Nephron progenitor cell (in vitro differentiated cells): ENCODE results near the gene TRIB2.
A peak's percentile ranks its signal among the peaks of the same experiment; 100 is the strongest.

Experiments
- DNase-seq: peaks from one replicate; pipeline ENCODE4 v3.0.0; 2021
- H3K27ac Mint-ChIP-seq: 2 replicates; pipeline ENCODE4 v1.8.0; 2021; ENCODE audit warnings: mild to moderate bottlenecking, moderate library complexity, mixed read lengths
- H3K27me3 Mint-ChIP-seq: 2 replicates; pipeline ENCODE4 v1.8.0; 2021; ENCODE audit warnings: mild to moderate bottlenecking, low read depth, mixed read lengths; ENCODE audit not compliant: poor library complexity
- H3K36me3 Mint-ChIP-seq: 2 replicates; pipeline ENCODE4 v1.8.0; 2021; ENCODE audit warnings: low read depth, mixed read lengths
- H3K4me1 Mint-ChIP-seq: 2 replicates; pipeline ENCODE4 v1.8.0; 2021; ENCODE audit warnings: mixed read lengths
- H3K4me3 Mint-ChIP-seq: 2 replicates; pipeline ENCODE4 v1.8.0; 2021; ENCODE audit warnings: mild to moderate bottlenecking, moderate library complexity, mixed read lengths
- H3K9me3 Mint-ChIP-seq: 2 replicates; pipeline ENCODE4 v1.8.0; 2021; ENCODE audit warnings: mild to moderate bottlenecking, moderate library complexity, mixed read lengths
- TF ChIP-seq, protein P1 (sequence below): fragments of 200-600 bp; sonication (generic); IDR thresholded peaks from 2 replicates; pipeline ENCODE4 v1.5.0; 2021; ENCODE audit warnings: antibody characterized with exemption

Gene TRIB2

GRCh38 chr2:12716282-12717190, at the start of gene TRIB2:
Gene TRIB2, plus strand, starts transcription at chr2:12716936. Its CDS starts 1,372 bp downstream, at chr2:12718308.
- no peaks in the 10 kb centered on the region for H3K9me3 Mint-ChIP-seq
- TF ChIP-seq, protein P1, sequence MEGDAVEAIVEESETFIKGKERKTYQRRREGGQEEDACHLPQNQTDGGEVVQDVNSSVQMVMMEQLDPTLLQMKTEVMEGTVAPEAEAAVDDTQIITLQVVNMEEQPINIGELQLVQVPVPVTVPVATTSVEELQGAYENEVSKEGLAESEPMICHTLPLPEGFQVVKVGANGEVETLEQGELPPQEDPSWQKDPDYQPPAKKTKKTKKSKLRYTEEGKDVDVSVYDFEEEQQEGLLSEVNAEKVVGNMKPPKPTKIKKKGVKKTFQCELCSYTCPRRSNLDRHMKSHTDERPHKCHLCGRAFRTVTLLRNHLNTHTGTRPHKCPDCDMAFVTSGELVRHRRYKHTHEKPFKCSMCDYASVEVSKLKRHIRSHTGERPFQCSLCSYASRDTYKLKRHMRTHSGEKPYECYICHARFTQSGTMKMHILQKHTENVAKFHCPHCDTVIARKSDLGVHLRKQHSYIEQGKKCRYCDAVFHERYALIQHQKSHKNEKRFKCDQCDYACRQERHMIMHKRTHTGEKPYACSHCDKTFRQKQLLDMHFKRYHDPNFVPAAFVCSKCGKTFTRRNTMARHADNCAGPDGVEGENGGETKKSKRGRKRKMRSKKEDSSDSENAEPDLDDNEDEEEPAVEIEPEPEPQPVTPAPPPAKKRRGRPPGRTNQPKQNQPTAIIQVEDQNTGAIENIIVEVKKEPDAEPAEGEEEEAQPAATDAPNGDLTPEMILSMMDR, result no peak
- peak; percentile 85 for DNase-seq
- peaks cover 41% of the 10 kb centered on the region for H3K4me1 Mint-ChIP-seq
- peak within 1 kb of the TSS; percentile 98 for H3K27ac Mint-ChIP-seq
- no peaks in the 10 kb centered on the region for H3K36me3 Mint-ChIP-seq
- H3K27me3 Mint-ChIP-seq, result no peaks in the 10 kb centered on the region
- H3K4me3 Mint-ChIP-seq, result peak within 1 kb of the TSS; percentile 99

- H3K4me1 Mint-ChIP-seq, result peaks cover 29% of the 10 kb centered on the region
- H3K36me3 Mint-ChIP-seq, result peaks cover 10% of the 10 kb centered on the region
- peak overlapping the region; percentile 18 for H3K4me3 Mint-ChIP-seq
- no peaks in the 10 kb centered on the region for H3K27me3 Mint-ChIP-seq
- DNase-seq, result no peak
- H3K27ac Mint-ChIP-seq, result peak overlapping the region; percentile 77
- TF ChIP-seq, protein P1, result no peak
- H3K9me3 Mint-ChIP-seq, result peaks cover 29% of the 10 kb centered on the region
These were observed 47.7 kb upstream of the TRIB2 start for GRCh38 chr2:12669036-12669435.

DNA sequence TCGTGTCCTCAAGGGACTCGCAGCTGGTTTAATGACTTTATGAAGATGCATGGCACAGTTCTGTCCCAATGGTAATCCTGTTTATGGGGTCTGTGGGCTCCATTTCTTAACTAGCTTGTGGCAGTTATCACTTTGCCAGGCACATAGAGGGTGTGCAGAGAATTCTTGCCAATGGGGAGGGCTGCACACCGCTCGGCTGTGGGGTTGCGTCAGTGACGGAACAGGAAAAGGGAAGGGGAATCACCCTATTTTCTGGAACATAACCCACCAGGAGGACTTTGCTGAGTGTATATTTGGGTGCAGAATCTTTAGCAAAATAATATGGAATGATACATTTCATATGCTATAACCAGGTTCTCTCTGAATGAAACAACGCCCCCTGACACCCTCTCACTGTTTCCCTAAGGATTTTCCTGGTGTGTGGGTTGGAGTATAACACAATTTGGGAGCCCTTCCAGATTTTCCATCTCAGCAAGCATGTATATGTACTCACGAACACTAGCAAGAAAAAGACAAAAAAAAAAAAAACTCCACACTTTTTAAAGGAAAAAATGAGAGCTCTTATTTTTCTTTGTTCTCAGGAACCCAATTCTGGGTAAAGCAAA, 43.9 kb upstream of the TRIB2 start:
- peaks cover 3% of the 10 kb centered on the region for H3K27me3 Mint-ChIP-seq
- no peaks in the 10 kb centered on the region for H3K36me3 Mint-ChIP-seq
- H3K4me3 Mint-ChIP-seq, result no peak overlapping the region
- no peak for DNase-seq
- H3K27ac Mint-ChIP-seq, result no peak overlapping the region
- H3K4me1 Mint-ChIP-seq, result peaks cover 26% of the 10 kb centered on the region
- peaks cover 1% of the 10 kb centered on the region for H3K9me3 Mint-ChIP-seq
- TF ChIP-seq, protein P1, result no peak

- H3K4me1 Mint-ChIP-seq, result peaks cover 10% of the 10 kb centered on the region
- TF ChIP-seq, protein P1, result no peak
- no peak for DNase-seq
- peaks cover 2% of the 10 kb centered on the region for H3K36me3 Mint-ChIP-seq
- H3K9me3 Mint-ChIP-seq, result peaks cover 6% of the 10 kb centered on the region
- peak overlapping the region; percentile 7 for H3K27ac Mint-ChIP-seq
- peaks cover 3% of the 10 kb centered on the region for H3K27me3 Mint-ChIP-seq
- H3K4me3 Mint-ChIP-seq, result no peak overlapping the region
These were observed 42.0 kb upstream of the TRIB2 start for GRCh38 chr2:12674644-12675328.

DNA sequence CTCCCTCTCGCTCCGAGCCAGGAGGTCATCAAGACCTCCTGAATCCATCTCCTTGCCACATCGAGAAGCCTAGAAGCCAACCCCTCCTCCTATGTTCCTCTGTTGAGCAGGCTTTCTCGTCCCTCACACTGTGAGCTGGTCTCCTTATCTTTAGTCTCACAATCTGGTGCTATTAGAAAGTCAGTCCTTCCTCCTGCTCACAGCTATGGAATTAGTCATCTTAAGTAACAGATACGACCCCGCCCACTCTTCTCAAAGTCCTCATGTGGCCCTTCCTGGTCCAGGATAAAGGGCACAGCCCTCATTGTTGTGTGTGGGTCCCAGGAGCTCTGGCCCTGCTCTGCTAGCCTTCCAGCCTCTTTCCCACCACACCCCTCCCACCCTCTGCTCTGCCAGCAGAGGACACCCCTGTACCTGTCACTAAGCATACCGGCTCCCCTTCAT, 41.4 kb upstream of the TRIB2 start:
- Mint-ChIP-seq H3K27me3 (peaks cover 3% of the 10 kb centered on the region), H3K36me3 (peaks cover 7% of the 10 kb centered on the region), H3K9me3 (peaks cover 12% of the 10 kb centered on the region), H3K27ac (peak overlapping the region; percentile 7), H3K4me1 (peaks cover 5% of the 10 kb centered on the region), H3K4me3 (no peak overlapping the region)
- DNase-seq, result no peak
- TF ChIP-seq, protein P1, result no peak
